GM19351 (cell line): Measurements from ENCODE around the gene DNAL1.
A peak's percentile ranks its signal among the peaks of the same experiment; 100 is the strongest.
"Not testable (repeated sequence)": the region's sequence is repeated elsewhere in the genome, so short reads cannot be mapped to it uniquely, and the experiment has no call there.

Experiments used
- ATAC-seq: cut with Tn5 transposase; IDR thresholded peaks from one replicate; pipeline ENCODE4 v1.9.1; 2021; ENCODE audit warnings: mild to moderate bottlenecking, moderate library complexity; ENCODE audit not compliant: unreplicated experiment

Gene DNAL1

GRCh38 chr14:73637830-73638229, 7.0 kb upstream of the DNAL1 start:
- ATAC-seq, result no peak

DNA sequence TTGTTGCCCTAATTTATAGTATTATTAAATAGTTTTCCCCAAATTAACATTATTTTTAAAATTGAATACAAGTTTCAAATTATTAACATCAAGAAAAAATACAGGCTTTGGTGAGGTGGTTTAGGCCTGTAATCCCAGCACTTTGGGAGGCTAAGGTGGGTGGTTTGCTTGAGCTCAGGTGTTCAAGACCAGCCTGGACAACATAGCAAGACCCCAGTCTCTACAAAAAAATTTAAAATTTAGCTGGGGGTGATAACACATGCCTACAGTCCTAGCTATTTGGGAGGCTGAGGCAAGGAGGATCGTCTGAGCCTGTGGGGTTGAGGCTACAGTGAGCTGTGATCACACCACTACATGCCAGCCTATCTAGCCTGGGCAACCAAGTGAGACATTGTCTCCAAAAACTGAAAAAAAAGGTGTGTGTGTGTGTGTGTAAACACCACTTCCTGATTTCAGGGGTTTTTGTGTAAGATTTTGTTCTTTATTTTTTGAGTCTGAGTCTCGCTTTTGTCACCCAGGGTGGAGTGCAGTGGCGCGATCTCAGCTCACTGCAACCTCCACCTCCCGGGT, 3.9 kb upstream of the DNAL1 start:
- ATAC-seq, result no peak

DNA sequence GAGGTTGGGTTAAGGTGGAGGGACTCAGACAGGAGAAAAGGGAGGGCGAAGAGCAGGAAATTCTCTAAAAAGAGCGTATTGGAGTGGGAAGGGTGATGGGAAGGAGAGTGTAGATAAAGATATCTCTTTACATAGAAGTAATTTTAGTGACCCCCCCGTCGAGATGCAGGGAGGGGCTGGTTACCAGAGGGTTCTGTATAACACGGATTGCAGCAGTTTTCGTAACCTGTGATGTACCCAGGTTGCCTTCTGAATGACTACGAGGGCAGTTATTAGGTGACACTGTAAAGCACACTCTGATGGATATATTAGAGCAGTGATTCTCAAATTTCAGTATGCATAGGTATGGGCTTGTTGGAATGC, 443 bp downstream of the DNAL1 start:
- ATAC-seq, result no peak

DNA sequence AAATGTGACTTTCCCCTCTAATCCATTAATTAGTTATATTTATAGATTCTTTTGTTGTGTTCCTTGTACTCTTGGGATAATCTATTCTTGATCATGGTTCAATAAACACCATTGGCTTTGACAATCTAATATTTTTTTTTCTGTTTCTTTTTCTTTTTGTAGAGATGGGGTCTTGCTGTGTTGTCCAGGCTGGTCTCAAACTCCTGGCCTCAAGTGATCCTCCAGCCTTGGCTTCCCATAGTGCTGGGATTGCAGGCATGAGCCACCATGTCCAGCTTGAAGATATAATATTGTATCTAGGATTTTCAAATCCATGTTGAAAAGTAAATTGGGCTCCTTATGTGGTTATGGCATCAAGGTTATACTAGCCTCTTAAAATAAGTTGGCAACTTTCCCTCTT, 6.2 kb downstream of the DNAL1 start:
- no peak for ATAC-seq

DNA sequence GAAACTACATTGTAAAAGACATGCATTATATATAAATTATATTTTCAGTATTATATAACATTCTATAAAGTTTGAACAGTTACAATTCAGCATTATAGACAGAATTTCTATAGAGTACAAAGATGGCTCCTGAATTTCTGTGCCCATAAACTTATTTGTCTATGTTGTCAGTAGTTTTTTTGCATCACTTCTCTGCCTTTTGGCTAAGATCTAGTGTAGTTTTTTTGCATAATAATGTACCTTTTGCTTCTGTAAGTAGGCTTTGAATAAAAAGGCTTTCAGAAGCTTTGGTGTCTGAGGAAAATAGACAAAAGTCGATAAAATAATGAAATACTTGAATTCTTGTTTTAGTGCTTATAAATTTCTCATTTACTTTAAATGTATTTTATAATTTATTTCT, 11.1 kb downstream of the DNAL1 start:
- ATAC-seq, result no peak

GRCh38 chr14:73659202-73659601, 14.4 kb downstream of the DNAL1 start:
- not testable (repeated sequence) for ATAC-seq

- no peak for ATAC-seq
Observed at GRCh38 chr14:73660511-73660910, 15.7 kb downstream of the DNAL1 start.

DNA sequence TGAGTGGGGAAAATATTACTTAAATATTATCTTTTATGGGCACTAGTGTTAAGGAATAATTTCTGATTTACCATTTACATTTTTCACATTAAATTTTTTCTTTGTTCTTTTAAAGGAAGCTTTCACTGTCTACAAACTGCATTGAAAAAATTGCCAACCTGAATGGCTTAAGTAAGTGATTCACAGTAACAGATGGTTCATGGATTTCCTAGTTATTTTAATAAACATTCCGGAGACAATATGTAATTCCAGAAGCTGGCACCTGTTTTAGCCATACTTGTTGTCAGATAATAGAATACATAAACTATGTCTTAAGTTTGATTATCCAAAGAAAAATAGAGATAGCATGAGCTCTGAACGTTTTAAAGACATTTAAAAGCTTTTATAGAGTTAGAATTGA, 17.1 kb downstream of the DNAL1 start:
- ATAC-seq, result no peak

DNA sequence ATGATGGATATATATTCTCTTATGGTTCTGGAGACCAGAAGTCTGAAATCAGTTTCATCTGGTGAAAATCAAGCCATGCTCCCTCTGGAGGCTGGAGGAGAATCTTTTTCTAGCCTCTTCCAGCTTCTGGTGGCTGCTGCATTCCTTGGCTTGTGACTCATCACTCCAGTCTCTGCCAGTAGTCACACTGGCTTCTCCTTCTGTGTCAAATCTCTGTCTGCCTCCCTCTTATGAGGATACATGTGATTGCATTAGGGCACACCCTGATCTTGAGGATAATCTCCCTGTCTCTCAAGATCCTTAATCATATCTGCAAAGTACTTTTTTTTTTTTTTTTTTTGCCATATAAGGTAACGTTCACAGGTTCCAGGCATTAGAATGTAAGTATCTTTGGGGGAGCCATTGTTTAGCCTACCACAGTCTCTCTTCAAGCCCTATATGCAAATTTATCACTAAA, 17.7 kb downstream of the DNAL1 start:
- ATAC-seq, result no peak

DNA sequence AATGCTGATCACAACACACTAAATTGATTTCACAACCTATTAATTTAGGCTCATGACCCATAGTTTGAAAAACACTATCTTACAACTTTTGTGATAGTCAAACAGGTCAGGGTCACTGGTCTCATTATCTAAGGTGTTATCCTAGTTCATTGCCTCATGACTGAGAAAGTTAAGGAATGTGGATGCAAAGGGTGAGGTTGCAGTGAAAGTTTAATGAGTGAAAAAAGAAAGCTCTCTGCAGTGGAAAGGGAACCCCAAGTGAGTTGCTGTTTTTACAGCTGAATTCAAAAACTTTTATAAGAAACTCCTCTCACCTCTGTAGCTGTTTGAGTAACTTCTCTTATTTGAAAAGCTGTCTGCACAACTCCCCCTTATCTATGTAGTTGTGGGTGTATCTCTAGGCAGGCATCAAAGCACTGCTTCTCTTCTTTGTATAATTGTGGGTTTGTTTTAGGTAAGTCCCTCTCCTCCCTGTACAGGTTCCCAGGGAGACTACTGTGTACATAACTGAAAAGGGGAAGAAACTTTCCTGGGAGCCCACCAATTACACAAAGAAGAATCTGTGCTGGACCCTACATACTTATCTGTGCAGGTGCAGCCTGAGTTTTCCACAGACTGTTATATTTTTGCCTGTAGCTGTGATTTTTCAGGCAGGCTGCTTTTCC, 18.9 kb downstream of the DNAL1 start:
- no peak for ATAC-seq

DNA sequence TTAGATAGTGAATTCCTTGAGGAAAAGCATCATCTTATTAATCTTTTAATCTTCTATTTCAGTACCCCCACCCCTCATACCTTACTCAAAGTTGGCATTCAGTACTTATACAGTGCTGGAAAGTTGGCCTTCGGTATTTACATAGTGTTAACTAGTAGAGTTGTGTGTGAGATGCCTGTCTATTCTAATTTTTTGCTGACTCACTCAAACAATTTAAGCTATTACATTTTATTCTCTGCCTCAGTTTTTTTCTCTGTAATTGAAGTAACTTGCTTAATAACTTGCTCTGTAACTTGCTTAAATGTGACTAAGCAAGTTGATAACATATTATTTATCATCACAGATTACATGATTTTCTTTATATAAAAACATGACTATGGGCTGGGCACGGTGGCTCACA, 20.3 kb downstream of the DNAL1 start:
- no peak for ATAC-seq

DNA sequence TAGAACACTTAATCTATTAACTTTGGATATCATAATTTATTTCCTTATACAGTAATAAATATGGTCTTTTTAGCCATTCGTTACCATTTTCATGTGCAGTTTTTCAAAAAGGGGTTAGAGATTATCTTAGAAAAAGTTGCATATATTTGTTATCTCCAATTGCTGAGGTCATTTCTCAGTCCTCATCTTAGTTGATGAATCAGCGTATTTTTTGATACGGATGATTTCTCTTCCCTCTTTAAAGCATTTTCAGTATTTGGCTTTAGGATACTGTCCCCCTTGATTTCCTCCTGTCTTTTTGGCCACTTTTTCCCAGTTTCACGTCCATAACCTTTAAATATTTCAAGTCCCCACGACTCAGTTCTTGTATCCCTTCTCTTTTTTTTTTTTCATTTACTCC, 21.8 kb downstream of the DNAL1 start:
- ATAC-seq, result no peak

- ATAC-seq, result no peak
Observed at GRCh38 chr14:73667854-73668253, 23.1 kb downstream of the DNAL1 start.

- ATAC-seq, result no peak
Observed at GRCh38 chr14:73674986-73675385, 30.2 kb downstream of the DNAL1 start.

DNA sequence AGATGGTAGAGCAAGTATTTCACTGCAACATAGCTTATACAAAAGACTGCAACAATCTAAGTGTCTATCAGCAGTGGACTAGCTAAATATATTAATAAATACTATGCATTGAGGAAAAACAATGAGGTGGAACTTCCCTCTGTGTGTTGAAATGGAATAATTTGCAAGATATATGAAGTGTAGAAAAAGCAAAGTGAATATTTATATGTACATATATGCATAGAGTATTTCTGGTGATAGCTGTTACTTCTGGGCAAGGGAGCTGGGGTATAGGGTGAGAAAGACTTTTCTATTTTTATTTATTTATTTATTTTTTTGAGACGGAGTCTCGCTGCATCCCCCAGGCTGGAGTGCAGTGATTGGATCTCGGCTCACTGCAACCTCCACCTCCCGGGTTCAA, 33.9 kb downstream of the DNAL1 start:
- ATAC-seq, result no peak

- no peak for ATAC-seq
Observed at GRCh38 chr14:73680821-73681220, 36.0 kb downstream of the DNAL1 start.

GRCh38 chr14:73684627-73685026, 39.8 kb downstream of the DNAL1 start:
- no peak for ATAC-seq

- ATAC-seq, result no peak
Observed at GRCh38 chr14:73685328-73685727, 40.5 kb downstream of the DNAL1 start.

GRCh38 chr14:73686901-73687300, 42.1 kb downstream of the DNAL1 start:
- no peak for ATAC-seq

GRCh38 chr14:73694083-73694482, 49.3 kb downstream of the DNAL1 start:
- ATAC-seq, result no peak

- ATAC-seq, result no peak
Observed at GRCh38 chr14:73695082-73695481, 50.3 kb downstream of the DNAL1 start.

GRCh38 chr14:73695997-73696396, 51.2 kb downstream of the DNAL1 start:
- peak; percentile 69 for ATAC-seq
